Measurements from ENCODE around the gene GRM8.

GRM8 gene

DNA sequence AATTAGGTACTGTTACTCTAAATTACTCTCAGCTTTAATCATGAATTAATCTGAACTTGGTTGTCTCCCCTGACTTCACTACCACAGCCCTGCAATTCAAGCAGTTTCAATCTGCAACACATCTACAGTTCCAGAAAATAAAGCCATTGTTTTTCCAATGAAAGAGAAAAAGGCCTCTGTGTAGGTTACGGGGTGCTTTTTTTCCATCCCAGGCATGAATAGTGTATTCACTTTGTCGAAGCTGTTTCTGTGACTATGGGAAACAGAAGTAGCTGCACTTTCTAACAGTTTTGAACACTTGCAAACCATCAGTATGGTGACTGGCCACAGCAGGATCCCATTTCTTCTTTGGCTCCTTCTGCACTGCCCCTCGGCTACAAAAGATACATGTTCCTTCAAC lies 460.2 kb downstream of the GRM8 start:
- Histone ChIP-seq H3K4me1 (ENCODE audit: control insufficient read depth, insufficient read depth, low read length) (no peaks in the 10 kb centered on the region), H3K36me3 (ENCODE audit: control insufficient read depth in 2 of 2, insufficient read depth in 1 of 2, low read length in 2 of 2) (no peaks in the 10 kb centered on the region), H3K27ac (ENCODE audit: extremely low read depth, low read depth, low read length) (no peak overlapping the region), H3K4me3 (ENCODE audit: low read depth, low read length) (no peak overlapping the region), H3K9me3 (ENCODE audit: control insufficient read depth, insufficient read depth, low read depth, low read length) (no peaks in the 10 kb centered on the region)
- CTCF ChIA-PET = interaction anchor here (0.6 kb wide), 1 partner anchor 9 kb away, joined by 4 read pairs; no protein-coding TSS in a partner anchor
- POLR2A ChIA-PET = no interaction called here
- TF ChIP-seq ZNF473 (tag by site-specific recombination; IDR thresholded peaks at IDR 0.05) = no peak

DNA sequence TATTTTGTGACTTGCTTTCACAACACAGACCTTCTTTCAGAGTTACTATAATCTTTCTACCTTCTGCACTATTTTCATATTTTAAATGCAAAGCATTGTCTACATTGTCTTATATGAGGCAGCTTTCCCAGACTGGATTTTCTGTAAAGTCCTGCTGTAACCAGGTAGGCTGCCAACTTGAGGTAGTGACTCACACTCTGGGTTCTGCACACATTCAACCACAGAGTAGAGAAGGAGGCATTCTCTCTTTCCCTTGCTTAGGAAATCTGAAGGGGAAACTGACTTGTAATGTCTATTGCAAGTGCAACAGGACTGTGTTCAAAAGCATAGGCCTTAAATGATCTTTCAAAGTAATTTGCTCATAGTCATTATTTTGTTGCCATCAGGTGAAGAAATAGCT lies 461.4 kb downstream of the GRM8 start:
- Histone ChIP-seq H3K4me1 (ENCODE audit: control insufficient read depth, insufficient read depth, low read length) (no peaks in the 10 kb centered on the region), H3K36me3 (ENCODE audit: control insufficient read depth in 2 of 2, insufficient read depth in 1 of 2, low read length in 2 of 2) (no peaks in the 10 kb centered on the region), H3K4me3 (ENCODE audit: low read depth, low read length) (no peak overlapping the region), H3K27ac (ENCODE audit: extremely low read depth, low read depth, low read length) (no peak overlapping the region), H3K9me3 (ENCODE audit: control insufficient read depth, insufficient read depth, low read depth, low read length) (no peaks in the 10 kb centered on the region)
- POLR2A ChIA-PET = no interaction called here
- CTCF ChIA-PET = interaction anchor here (1.3 kb wide), 1 partner anchor 11 kb away, joined by 3 read pairs; no protein-coding TSS in a partner anchor
- TF ChIP-seq HOXC10 (CRISPR knock-in tag; IDR thresholded peaks at IDR 0.05) = no peak

DNA sequence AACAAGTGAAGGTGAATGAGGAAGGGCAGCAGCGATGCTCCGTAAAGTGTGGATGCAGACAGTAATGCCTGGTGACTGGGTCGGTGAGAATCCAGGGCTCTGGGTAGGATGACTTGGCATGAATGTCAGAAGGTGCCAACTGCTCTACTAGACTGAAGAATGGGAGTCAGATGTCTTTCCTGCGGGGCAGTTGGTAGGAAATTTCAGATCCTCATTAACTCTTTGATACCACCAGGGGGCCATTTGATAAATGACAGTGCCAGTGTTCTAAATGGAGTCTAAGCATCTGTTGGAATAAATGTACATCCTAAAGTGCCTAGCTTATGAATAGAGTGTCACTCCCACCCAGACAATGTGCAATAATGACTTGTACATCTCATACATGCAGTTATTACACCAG lies 462.0 kb downstream of the GRM8 start:
- Histone ChIP-seq H3K27ac (ENCODE audit: extremely low read depth, low read depth, low read length) (no peak overlapping the region), H3K9me3 (ENCODE audit: control insufficient read depth, insufficient read depth, low read depth, low read length) (no peaks in the 10 kb centered on the region), H3K4me3 (ENCODE audit: low read depth, low read length) (no peak overlapping the region), H3K36me3 (ENCODE audit: control insufficient read depth in 2 of 2, insufficient read depth in 1 of 2, low read length in 2 of 2) (no peaks in the 10 kb centered on the region), H3K4me1 (ENCODE audit: control insufficient read depth, insufficient read depth, low read length) (no peaks in the 10 kb centered on the region)
- CTCF ChIA-PET = interaction anchor here (1.3 kb wide), 1 partner anchor 12 kb away, joined by 3 read pairs; no protein-coding TSS in a partner anchor
- POLR2A ChIA-PET = no interaction called here
- no peak for TF ChIP-seq ZFP69B (tag by site-specific recombination; IDR thresholded peaks at IDR 0.05)
- TF ChIP-seq ZNF791 (tag by site-specific recombination; IDR thresholded peaks at IDR 0.05) = no peak
- TF ChIP-seq ZNF416 (tag by site-specific recombination; IDR thresholded peaks at IDR 0.05) = no peak
- TF ChIP-seq ZBTB7A (tag by site-specific recombination; IDR thresholded peaks at IDR 0.05; ENCODE audit: low read depth) = no peak
- TF ChIP-seq ZNF404 (tag by site-specific recombination; IDR thresholded peaks at IDR 0.05) = no peak
- TF ChIP-seq, protein P1, sequence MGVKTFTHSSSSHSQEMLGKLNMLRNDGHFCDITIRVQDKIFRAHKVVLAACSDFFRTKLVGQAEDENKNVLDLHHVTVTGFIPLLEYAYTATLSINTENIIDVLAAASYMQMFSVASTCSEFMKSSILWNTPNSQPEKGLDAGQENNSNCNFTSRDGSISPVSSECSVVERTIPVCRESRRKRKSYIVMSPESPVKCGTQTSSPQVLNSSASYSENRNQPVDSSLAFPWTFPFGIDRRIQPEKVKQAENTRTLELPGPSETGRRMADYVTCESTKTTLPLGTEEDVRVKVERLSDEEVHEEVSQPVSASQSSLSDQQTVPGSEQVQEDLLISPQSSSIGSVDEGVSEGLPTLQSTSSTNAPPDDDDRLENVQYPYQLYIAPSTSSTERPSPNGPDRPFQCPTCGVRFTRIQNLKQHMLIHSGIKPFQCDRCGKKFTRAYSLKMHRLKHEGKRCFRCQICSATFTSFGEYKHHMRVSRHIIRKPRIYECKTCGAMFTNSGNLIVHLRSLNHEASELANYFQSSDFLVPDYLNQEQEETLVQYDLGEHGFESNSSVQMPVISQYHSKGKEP (tag by site-specific recombination; IDR thresholded peaks at IDR 0.05) = no peak
- TF ChIP-seq TCF7L2 (IDR thresholded peaks at IDR 0.05; ENCODE audit: borderline replicate concordance, low read depth, low read length) = no peak
- no peak for TF ChIP-seq ZBTB1 (tag by site-specific recombination; IDR thresholded peaks at IDR 0.05)

DNA sequence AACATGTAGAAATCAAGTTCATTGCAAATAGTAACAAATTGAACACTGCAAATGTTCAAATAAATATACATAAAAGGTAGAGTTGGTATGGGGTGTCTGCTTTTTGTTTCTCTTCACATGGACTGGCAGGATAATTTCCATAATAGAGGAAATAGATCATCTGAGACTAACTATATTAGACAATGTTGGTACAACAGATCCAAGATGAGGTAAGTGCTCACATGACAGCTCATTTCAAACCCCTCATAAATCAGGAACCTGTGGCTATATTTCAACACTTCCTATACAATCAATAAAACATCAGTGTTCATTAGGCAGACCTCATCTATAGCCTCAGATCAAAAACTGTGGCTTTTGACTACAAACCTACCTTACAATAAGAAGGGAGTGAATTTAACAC lies 469.1 kb downstream of the GRM8 start:
- ChIA-PET POLR2A (no interaction called here), CTCF (no interaction called here)
- Histone ChIP-seq H3K4me3 (ENCODE audit: low read depth, low read length) (no peak overlapping the region), H3K36me3 (ENCODE audit: control insufficient read depth in 2 of 2, insufficient read depth in 1 of 2, low read length in 2 of 2) (no peaks in the 10 kb centered on the region), H3K9me3 (ENCODE audit: control insufficient read depth, insufficient read depth, low read depth, low read length) (no peaks in the 10 kb centered on the region), H3K4me1 (ENCODE audit: control insufficient read depth, insufficient read depth, low read length) (no peaks in the 10 kb centered on the region), H3K27ac (ENCODE audit: extremely low read depth, low read depth, low read length) (no peak overlapping the region)
- TF ChIP-seq ZNF311 (tag by site-specific recombination; IDR thresholded peaks at IDR 0.05; ENCODE audit: borderline replicate concordance) (no peak), ZNF239 (tag by site-specific recombination; IDR thresholded peaks at IDR 0.05) (no peak)

DNA sequence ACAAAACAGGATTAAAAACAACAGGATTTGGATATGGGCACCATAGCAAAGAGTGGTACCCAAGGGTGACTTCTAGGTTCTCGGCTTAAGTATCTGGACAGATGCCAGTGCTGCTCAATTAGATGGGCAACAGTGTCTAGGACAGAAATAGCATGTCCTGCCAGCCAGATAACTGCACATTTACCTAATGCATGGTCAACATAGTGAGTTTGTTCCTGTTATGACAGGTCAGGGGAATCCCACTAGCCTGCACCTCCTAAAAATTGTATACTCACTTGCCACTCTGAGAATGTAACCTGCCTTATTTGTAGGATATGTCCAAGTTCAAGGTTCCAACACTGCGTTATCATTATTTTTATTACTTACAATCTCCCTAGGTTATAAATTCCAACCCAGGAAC lies 471.7 kb downstream of the GRM8 start:
- ChIA-PET CTCF (no interaction called here), POLR2A (no interaction called here)
- H3K4me3 ChIP-seq (ENCODE audit: low read depth, low read length) = no peak overlapping the region
- no peaks in the 10 kb centered on the region for H3K9me3 ChIP-seq (ENCODE audit: control insufficient read depth, insufficient read depth, low read depth, low read length)
- no peak overlapping the region for H3K27ac ChIP-seq (ENCODE audit: extremely low read depth, low read depth, low read length)
- H3K4me1 ChIP-seq (ENCODE audit: control insufficient read depth, insufficient read depth, low read length) = no peaks in the 10 kb centered on the region
- no peaks in the 10 kb centered on the region for H3K36me3 ChIP-seq (ENCODE audit: control insufficient read depth in 2 of 2, insufficient read depth in 1 of 2, low read length in 2 of 2)
- TF ChIP-seq ZNF221 (tag by site-specific recombination; IDR thresholded peaks at IDR 0.05; ENCODE audit: borderline replicate concordance) (no peak), ZNF426 (tag by site-specific recombination; IDR thresholded peaks at IDR 0.05) (no peak), TRIM28 (IDR thresholded peaks at IDR 0.05; ENCODE audit: borderline replicate concordance, low read length) (no peak), ZNF433 (tag by site-specific recombination; IDR thresholded peaks at IDR 0.05; ENCODE audit: low read depth) (no peak), ZNF146 (tag by site-specific recombination; IDR thresholded peaks at IDR 0.05) (no peak)
